Right renal pelvis (tissue), 4 donors: ENCODE results near the gene ATRN. TPM values are rescaled to one million over a fixed set of nuclear protein-coding genes. Genes with fewer than 3 reads are reported as not detected.

Experiments
- DNase-seq, 4 donors: peaks; one replicate each; pipeline ENCODE4 v3.0.0-alpha.2; 2013; ENCODE audit warnings: low read depth in 4 of 4, low spot score in 3 of 4, missing footprints in 1 of 4
- polyA plus RNA-seq, 4 donors: library from polyadenylated mRNA; unstranded; fragments of 120-200 nt; gene quantifications; one replicate each; pipeline ENCODE4 v1.2.1, GENCODE V29; 2013; ENCODE audit not compliant: insufficient read length in 4 of 4

ATRN gene
- polyA plus RNA-seq, 4 donors: 52.8 to 59.3 (median 55.1) TPM

DNA sequence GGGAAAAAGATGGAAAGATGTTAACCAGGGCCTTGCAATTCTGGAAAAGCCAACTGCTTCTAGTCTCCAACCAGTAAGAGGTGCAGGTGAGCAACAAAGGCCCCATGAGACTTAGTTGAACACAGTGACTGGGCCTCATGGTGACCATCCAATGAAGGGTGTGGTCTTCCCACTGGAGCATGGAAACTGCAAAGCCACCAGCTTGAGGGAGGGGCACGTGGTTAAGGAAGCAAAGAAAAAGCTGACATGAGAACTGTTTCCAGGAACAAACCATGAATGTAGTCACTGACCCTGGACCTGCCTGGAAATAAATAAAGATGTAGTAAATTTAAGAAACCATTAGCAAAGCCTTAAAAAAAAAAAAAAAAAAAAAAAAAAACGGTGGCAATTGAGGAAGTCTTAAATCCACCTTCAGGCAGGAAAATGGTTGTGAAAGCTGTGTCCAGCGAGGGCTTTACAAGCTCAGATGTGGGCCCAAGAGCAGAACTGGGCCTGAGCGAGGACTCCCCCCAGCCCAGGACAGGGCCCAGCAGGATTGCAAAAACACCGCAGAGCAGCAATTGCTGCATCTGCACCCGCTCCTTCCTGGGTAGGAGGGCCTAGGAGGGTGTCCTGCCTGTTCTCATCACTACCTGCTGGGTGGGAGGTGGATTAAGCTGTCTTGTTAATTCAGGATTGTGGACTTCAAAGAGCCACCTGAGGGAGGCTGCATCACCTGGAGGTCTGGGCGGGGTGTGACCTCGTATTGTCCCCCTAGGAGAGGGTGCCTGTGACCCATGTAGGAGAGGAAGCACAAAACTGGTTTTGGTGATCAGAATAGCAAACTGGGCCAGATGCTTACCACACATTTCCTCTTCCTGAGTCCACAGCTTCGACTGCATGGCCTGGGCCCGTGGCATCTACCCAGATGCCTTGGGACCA lies 182.1 kb downstream of the ATRN start:
- DNase-seq: peak in 1 of 4 donors; percentile 47

DNA sequence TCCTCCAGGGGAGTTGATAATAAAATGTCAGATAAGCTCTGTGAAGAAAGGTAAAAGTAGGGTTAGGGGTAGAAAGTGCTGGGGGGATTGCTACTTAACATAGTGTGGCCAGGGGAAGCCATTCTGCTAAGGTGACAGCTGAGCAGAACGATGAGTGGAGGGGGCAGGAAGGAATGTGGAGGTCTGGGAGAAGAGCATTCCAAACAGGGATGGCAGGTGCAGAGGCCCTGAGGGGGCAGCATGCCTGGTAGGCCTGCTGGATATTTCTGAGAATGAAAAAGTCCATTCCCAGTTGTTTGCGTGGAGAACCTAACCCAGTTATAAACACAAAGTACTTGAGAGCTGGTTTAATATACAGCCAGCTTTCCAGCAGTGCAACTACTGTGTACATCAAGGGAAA lies 183.1 kb downstream of the ATRN start:
- no peak for DNase-seq

DNA sequence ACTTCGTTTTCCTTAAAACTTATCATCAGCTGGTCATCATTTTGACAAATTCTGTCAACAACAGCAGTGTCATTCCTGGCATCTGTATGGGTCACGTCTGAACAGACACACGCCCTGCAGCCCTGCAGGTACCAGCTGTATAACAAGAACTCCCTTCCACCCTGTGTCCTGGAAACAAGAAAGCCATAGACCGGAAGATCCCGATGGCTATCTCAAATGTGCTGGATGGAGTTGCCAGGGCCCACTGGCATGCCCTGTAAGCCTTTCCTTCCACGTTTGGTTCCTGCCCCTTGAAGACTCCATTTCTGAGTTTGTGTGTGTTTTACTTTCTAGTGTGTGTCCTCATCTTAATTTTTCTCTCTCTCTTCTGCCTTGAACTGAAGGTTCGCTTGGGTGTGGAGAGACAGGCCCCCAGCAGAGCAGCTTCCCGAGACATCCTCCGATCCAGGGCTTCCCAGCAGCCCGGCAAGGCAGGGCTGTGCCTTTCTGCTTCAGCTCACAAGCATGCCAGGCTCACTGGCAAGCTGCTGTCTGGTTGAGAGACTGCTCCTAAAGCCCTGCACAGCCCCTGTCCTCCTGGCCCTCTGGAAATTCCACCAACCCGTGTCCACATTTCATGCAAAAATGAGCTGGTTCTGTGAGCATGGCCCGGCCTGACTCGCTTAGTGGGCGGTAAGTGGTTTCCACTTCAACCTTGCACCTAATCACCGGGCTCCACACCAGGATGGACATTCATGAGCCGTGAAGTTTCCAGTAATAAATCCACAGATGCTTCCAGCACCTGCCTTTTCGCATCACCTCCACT lies 183.7 kb downstream of the ATRN start:
- peak in 1 of 4 donors; percentile 39 for DNase-seq

- DNase-seq: no peak
Measured at GRCh38 chr20:3655131-3655405, 184.2 kb downstream of the ATRN start.

GRCh38 chr20:3658019-3658715 lies 187.3 kb downstream of the ATRN start:
- no peak for DNase-seq

GRCh38 chr20:3658716-3659491 lies 188.1 kb downstream of the ATRN start:
- no peak for DNase-seq

DNA sequence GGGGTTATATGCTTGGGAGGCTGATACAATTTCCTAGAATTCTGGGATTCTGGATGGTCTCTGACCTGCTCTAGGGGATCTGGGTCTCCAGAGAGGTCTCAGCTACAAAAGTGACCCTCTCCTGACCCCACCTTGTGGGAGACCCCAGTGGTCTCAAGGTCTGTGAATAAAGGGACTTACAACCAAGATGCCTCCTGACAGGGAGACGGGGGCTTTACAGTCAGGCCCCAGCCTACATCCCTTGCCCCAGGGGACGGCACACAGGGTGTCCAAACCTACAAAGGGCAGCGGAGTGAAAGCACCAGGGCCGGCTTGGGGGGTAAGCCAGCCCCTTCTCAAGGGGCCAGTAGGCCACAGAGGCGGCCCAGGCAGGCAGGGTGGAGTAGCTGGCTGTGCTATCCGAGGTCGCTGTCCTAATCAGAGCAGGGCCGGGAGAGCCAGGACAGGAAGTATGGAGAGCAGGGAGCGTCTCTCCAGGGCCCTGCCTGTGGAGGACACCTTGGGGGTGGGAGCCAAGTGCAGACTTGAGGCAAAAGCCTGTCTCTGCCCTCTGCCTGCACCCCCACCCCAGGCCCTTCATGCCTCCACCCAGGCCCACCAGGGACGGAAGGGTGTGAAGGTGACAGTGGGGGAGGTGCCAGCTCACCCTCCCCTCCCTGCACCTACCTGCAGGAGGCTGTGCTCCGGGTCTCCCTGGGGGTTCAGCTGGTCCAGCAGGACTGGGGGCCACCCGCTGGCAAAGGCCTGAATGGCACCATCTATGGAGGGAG lies 188.9 kb downstream of the ATRN start:
- DNase-seq: no peak

- no peak for DNase-seq
Measured at GRCh38 chr20:3660262-3661059, 189.6 kb downstream of the ATRN start.

- DNase-seq: no peak
Measured at GRCh38 chr20:3661060-3661813, 190.4 kb downstream of the ATRN start.

DNA sequence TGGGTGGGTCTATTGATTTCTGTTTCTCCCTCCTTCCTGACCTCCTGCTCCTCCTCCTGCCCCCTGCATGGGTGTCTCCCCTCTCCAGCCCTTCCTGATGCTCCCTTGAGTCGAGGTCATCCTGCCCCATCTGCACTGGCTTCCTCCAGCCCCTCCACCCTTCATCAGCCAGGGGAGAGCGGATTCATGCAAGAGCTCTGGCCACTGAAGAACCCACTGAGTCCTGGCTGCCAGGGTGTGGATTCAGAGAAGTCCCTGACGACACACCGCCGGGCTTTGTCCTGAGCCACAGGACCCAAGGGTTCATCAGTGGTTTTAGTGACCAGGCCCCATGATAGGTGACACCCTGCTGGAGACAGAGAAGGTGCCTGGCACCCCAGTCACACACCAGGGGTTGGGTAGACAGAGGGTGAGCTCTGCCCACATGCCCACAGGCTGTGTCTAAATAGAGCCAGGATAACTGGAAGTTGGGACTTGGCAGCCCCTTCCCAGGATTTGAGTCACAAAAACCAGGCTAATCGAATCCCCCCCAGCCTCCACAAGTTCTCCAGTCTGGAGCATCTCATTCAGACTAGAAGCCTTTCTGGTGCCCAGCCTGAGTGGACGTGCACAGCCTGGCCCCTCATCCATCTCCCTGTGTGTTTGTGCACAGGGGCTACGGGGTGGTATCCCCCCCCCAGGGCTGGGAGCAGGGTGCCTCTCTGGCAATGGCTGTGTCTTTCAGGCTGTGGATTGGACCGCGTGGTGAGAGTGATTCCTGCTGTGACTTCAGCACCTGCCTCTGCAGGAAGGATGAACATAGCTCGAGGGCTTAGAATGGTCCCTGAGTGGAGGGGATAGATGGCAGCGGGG lies 191.2 kb downstream of the ATRN start:
- no peak for DNase-seq

- DNase-seq: no peak
Measured at GRCh38 chr20:3663031-3663701, 192.3 kb downstream of the ATRN start, which contains the start of gene GFRA4. Gene GFRA4, minus strand, starts transcription at chr20:3663399. Its CDS starts 0 bp downstream, at chr20:3663399.

DNA sequence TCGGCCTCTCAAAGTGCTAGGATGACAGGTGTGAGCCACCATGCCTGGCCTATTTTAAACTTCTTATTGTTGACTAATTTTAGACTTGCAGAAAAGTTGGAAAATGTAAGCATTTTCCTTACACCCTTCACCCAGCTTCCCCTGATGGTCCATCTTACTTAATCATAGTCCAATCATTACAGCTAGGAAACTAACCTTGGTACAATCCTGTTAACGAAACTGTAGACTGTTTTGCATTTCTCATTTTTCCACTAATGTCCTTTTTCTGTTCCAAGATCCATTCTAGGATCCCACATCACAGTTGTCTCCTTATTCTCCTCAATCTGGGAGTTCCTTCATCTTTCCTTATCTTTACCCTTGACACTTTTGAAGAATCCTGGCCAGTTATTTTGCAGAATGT lies 193.0 kb downstream of the ATRN start:
- DNase-seq: no peak

- DNase-seq: no peak
Measured at GRCh38 chr20:3667434-3668037, 196.7 kb downstream of the ATRN start.

GRCh38 chr20:3669710-3670367 lies 199.0 kb downstream of the ATRN start:
- DNase-seq: no peak

GRCh38 chr20:3670511-3670910 lies 199.7 kb downstream of the ATRN start:
- no peak for DNase-seq

- no peak for DNase-seq
Measured at GRCh38 chr20:3670945-3671344, 200.1 kb downstream of the ATRN start.
